OCI-LY3 (cell line): ENCODE data around the gene CYFIP2.

Source experiments
- EZH2phosphoT487 ChIP-seq: fragments of 200-600 bp; shearing (Covaris generic); IDR thresholded peaks from 2 replicates; pipeline ENCODE4 v1.6.1; 2018; ENCODE audit warnings: antibody characterized with exemption, mixed run types, low read depth
- TF ChIP-seq, protein P1 (sequence below): fragments of 200-600, 300-600 bp; sonication (generic); IDR thresholded peaks from 2 replicates; pipeline ENCODE4 v1.5.1; 2014; ENCODE audit warnings: antibody characterized with exemption, low read length, low read depth

- TF ChIP-seq, protein P1, sequence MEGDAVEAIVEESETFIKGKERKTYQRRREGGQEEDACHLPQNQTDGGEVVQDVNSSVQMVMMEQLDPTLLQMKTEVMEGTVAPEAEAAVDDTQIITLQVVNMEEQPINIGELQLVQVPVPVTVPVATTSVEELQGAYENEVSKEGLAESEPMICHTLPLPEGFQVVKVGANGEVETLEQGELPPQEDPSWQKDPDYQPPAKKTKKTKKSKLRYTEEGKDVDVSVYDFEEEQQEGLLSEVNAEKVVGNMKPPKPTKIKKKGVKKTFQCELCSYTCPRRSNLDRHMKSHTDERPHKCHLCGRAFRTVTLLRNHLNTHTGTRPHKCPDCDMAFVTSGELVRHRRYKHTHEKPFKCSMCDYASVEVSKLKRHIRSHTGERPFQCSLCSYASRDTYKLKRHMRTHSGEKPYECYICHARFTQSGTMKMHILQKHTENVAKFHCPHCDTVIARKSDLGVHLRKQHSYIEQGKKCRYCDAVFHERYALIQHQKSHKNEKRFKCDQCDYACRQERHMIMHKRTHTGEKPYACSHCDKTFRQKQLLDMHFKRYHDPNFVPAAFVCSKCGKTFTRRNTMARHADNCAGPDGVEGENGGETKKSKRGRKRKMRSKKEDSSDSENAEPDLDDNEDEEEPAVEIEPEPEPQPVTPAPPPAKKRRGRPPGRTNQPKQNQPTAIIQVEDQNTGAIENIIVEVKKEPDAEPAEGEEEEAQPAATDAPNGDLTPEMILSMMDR: no peak
- TF ChIP-seq EZH2phosphoT487: no peak
These were observed 122.3 kb downstream of the CYFIP2 start for GRCh38 chr5:157388111-157388710.
